ENCODE data around the gene BAIAP3. TPM values are rescaled to one million over a fixed set of nuclear protein-coding genes. Genes with fewer than 3 reads are reported as not detected.

Gene BAIAP3
- total RNA-seq, 2 experiments from 2014 or later, result 0.17 to 0.31 TPM

- intact Hi-C loops (cut with micrococcal nuclease), result no loop called here
These were observed 13.9 kb downstream of the BAIAP3 start for GRCh38 chr16:1347286-1347855.

GRCh38 chr16:1347962-1348361 is 14.5 kb downstream of the BAIAP3 start:
- no peak for DNase-seq
- intact Hi-C loops (cut with micrococcal nuclease), result no loop called here
- H3K4me3 Mint-ChIP-seq, result no peak overlapping the region
- no peaks in the 10 kb centered on the region for H3K27me3 Mint-ChIP-seq
- H3K36me3 Mint-ChIP-seq, result peaks cover 2% of the 10 kb centered on the region
- no peaks in the 10 kb centered on the region for H3K9me3 Mint-ChIP-seq
- H3K27ac Mint-ChIP-seq, result no peak overlapping the region
- peaks cover 23% of the 10 kb centered on the region for H3K4me1 Mint-ChIP-seq (ENCODE audit: low read depth)
- ChIA-PET CTCF (no interaction called here), POLR2A (no interaction called here)

More at GRCh38 chr16:1347286-1347855, 13.9 kb downstream of the BAIAP3 start:
- Mint-ChIP-seq H3K9me3 (no peaks in the 10 kb centered on the region), H3K4me3 (no peak overlapping the region), H3K27me3 (no peaks in the 10 kb centered on the region), H3K4me1 (ENCODE audit: low read depth) (peaks cover 26% of the 10 kb centered on the region), H3K27ac (no peak overlapping the region), H3K36me3 (peaks cover 2% of the 10 kb centered on the region)
- no peak for DNase-seq
- POLR2A ChIA-PET, result no interaction called here
- CTCF ChIA-PET, result interaction anchor here (1.3 kb wide), 1 partner anchor 16 kb away, joined by 4 read pairs; no protein-coding TSS in a partner anchor

GRCh38 chr16:1348441-1348840 is 15.0 kb downstream of the BAIAP3 start:
- intact Hi-C loops (cut with micrococcal nuclease), result no loop called here
- no peaks in the 10 kb centered on the region for H3K9me3 Mint-ChIP-seq
- H3K4me1 Mint-ChIP-seq (ENCODE audit: low read depth), result peaks cover 23% of the 10 kb centered on the region
- POLR2A ChIA-PET, result no interaction called here
- no peak overlapping the region for H3K27ac Mint-ChIP-seq
- peaks cover 2% of the 10 kb centered on the region for H3K36me3 Mint-ChIP-seq
- H3K27me3 Mint-ChIP-seq, result no peaks in the 10 kb centered on the region
- CTCF ChIA-PET, result interaction anchor here (0.6 kb wide), 1 partner anchor 18 kb away, joined by 4 read pairs; no protein-coding TSS in a partner anchor
- no peak overlapping the region for H3K4me3 Mint-ChIP-seq
- no peak for DNase-seq

- Mint-ChIP-seq H3K27ac (no peak overlapping the region), H3K27me3 (no peaks in the 10 kb centered on the region), H3K4me1 (ENCODE audit: low read depth) (peaks cover 23% of the 10 kb centered on the region), H3K36me3 (peaks cover 2% of the 10 kb centered on the region), H3K4me3 (no peak overlapping the region), H3K9me3 (no peaks in the 10 kb centered on the region)
- ChIA-PET CTCF (interaction anchor here (0.6 to 1.3 kb wide), 3 partner anchors 14 to 18 kb away, joined by 3 to 7 read pairs (median 4); no protein-coding TSS in a partner anchor), POLR2A (no interaction called here)
- intact Hi-C loops (cut with micrococcal nuclease), result no loop called here
- no peak for DNase-seq
These were observed 15.5 kb downstream of the BAIAP3 start for GRCh38 chr16:1348926-1349325.

GRCh38 chr16:1349351-1349750 is 15.9 kb downstream of the BAIAP3 start:
- CTCF ChIA-PET, result interaction anchor here (1.3 kb wide), 2 partner anchors 14 kb away, joined by 3 to 7 read pairs; no protein-coding TSS in a partner anchor
- peaks cover 23% of the 10 kb centered on the region for H3K4me1 Mint-ChIP-seq (ENCODE audit: low read depth)
- POLR2A ChIA-PET, result no interaction called here
- no peaks in the 10 kb centered on the region for H3K27me3 Mint-ChIP-seq
- no peak for DNase-seq
- H3K9me3 Mint-ChIP-seq, result no peaks in the 10 kb centered on the region
- H3K27ac Mint-ChIP-seq, result no peak overlapping the region
- peaks cover 2% of the 10 kb centered on the region for H3K36me3 Mint-ChIP-seq
- H3K4me3 Mint-ChIP-seq, result no peak overlapping the region
- intact Hi-C loops (cut with micrococcal nuclease), result no loop called here

- CTCF ChIA-PET, result interaction anchor here (0.5 to 1.3 kb wide), 3 partner anchors 14 to 293 kb away, joined by 3 to 7 read pairs (median 3); no protein-coding TSS in a partner anchor
- intact Hi-C loops (cut with micrococcal nuclease), result no loop called here
These were observed 16.5 kb downstream of the BAIAP3 start for GRCh38 chr16:1349951-1350350.

GRCh38 chr16:1350691-1351090 is 17.2 kb downstream of the BAIAP3 start:
- ChIA-PET POLR2A (interaction anchor here (0.5 to 1.1 kb wide), 2 partner anchors 41 to 143 kb away, joined by 3 read pairs; partner anchors contain the start of genes TELO2 and UBE2I), CTCF (interaction anchor here (1.1 kb wide), 1 partner anchor 13 kb away, joined by 3 read pairs; no protein-coding TSS in a partner anchor)
- intact Hi-C loops (cut with micrococcal nuclease), result no loop called here

More at GRCh38 chr16:1349951-1350350, 16.5 kb downstream of the BAIAP3 start:
- H3K27me3 Mint-ChIP-seq, result no peaks in the 10 kb centered on the region
- peaks cover 26% of the 10 kb centered on the region for H3K4me1 Mint-ChIP-seq (ENCODE audit: low read depth)
- H3K36me3 Mint-ChIP-seq, result peaks cover 2% of the 10 kb centered on the region
- H3K27ac Mint-ChIP-seq, result no peak overlapping the region
- POLR2A ChIA-PET, result no interaction called here
- H3K4me3 Mint-ChIP-seq, result peak overlapping the region; percentile 83
- DNase-seq, result no peak
- no peaks in the 10 kb centered on the region for H3K9me3 Mint-ChIP-seq

GRCh38 chr16:1351215-1351581 is 17.8 kb downstream of the BAIAP3 start:
- no peaks in the 10 kb centered on the region for H3K9me3 Mint-ChIP-seq
- peak; percentile 40 for DNase-seq
- peak overlapping the region; percentile 83 for H3K4me3 Mint-ChIP-seq
- peak overlapping the region; percentile 79 for H3K27ac Mint-ChIP-seq
- ChIA-PET CTCF (interaction anchor here (1.1 kb wide), 1 partner anchor 12 kb away, joined by 3 read pairs; no protein-coding TSS in a partner anchor), POLR2A (interaction anchor here (0.5 to 1.1 kb wide), 2 partner anchors 42 to 142 kb away, joined by 3 read pairs; partner anchors contain the start of genes TELO2 and UBE2I)
- H3K36me3 Mint-ChIP-seq, result peaks cover 2% of the 10 kb centered on the region
- intact Hi-C loops (cut with micrococcal nuclease), result no loop called here
- H3K4me1 Mint-ChIP-seq (ENCODE audit: low read depth), result peaks cover 31% of the 10 kb centered on the region
- no peaks in the 10 kb centered on the region for H3K27me3 Mint-ChIP-seq

More at GRCh38 chr16:1350691-1351090, 17.2 kb downstream of the BAIAP3 start:
- H3K4me3 Mint-ChIP-seq, result peak overlapping the region; percentile 83
- H3K9me3 Mint-ChIP-seq, result no peaks in the 10 kb centered on the region
- H3K4me1 Mint-ChIP-seq (ENCODE audit: low read depth), result peaks cover 31% of the 10 kb centered on the region
- H3K27me3 Mint-ChIP-seq, result no peaks in the 10 kb centered on the region
- H3K27ac Mint-ChIP-seq, result peak overlapping the region; percentile 33
- peaks cover 2% of the 10 kb centered on the region for H3K36me3 Mint-ChIP-seq
- DNase-seq, result no peak

GRCh38 chr16:1351582-1352362 is 18.3 kb downstream of the BAIAP3 start, which contains the start of the genes GNPTG and TSR3:
GNPTG (plus strand) TSS chr16:1351931; CDS start chr16:1351966, 35 bp downstream.
TSR3 (minus strand) TSS chr16:1351878; CDS start chr16:1351804, 74 bp downstream.
- ChIA-PET POLR2A (no interaction called here), CTCF (interaction anchor here (1.1 kb wide), 1 partner anchor 12 kb away, joined by 3 read pairs; no protein-coding TSS in a partner anchor)
- H3K36me3 Mint-ChIP-seq, result peaks cover 2% of the 10 kb centered on the region
- intact Hi-C loops (cut with micrococcal nuclease), result no loop called here
- H3K4me1 Mint-ChIP-seq (ENCODE audit: low read depth), result peaks cover 31% of the 10 kb centered on the region
- no peaks in the 10 kb centered on the region for H3K27me3 Mint-ChIP-seq
- peak; percentile 90 for DNase-seq
- H3K4me3 Mint-ChIP-seq, result peak within 1 kb of the TSS; percentile 83
- no peaks in the 10 kb centered on the region for H3K9me3 Mint-ChIP-seq
- peak within 1 kb of the TSS; percentile 79 for H3K27ac Mint-ChIP-seq

- Mint-ChIP-seq H3K27ac (no peak overlapping the region), H3K36me3 (peaks cover 2% of the 10 kb centered on the region), H3K4me1 (ENCODE audit: low read depth) (peaks cover 31% of the 10 kb centered on the region), H3K27me3 (no peaks in the 10 kb centered on the region), H3K9me3 (no peaks in the 10 kb centered on the region), H3K4me3 (no peak overlapping the region)
- no peak for DNase-seq
- intact Hi-C loops (cut with micrococcal nuclease), result no loop called here
- CTCF ChIA-PET, result no interaction called here
- POLR2A ChIA-PET, result no interaction called here
These were observed 21.5 kb downstream of the BAIAP3 start for GRCh38 chr16:1354815-1355540.

GRCh38 chr16:1355591-1355990 is 22.1 kb downstream of the BAIAP3 start:
- Mint-ChIP-seq H3K9me3 (no peaks in the 10 kb centered on the region), H3K27ac (no peak overlapping the region), H3K36me3 (peaks cover 2% of the 10 kb centered on the region), H3K27me3 (no peaks in the 10 kb centered on the region), H3K4me3 (no peak overlapping the region), H3K4me1 (ENCODE audit: low read depth) (peaks cover 24% of the 10 kb centered on the region)
- ChIA-PET CTCF (no interaction called here), POLR2A (no interaction called here)
- DNase-seq, result no peak
- intact Hi-C loops (cut with micrococcal nuclease), result no loop called here

All from activated CD4-positive, alpha-beta memory T cell treated with anti-CD3 and anti-CD28 coated beads for 36 hours (primary cell).